Activated T-helper 1 cell treated with Interleukin-2 at 50 U/mL for 16 hours (primary cell): ENCODE measurements around the gene NPIPB4.
A peak's percentile ranks its signal among the peaks of the same experiment; 100 is the strongest.
"Not testable (repeated sequence)": the region's sequence is repeated elsewhere in the genome, so short reads cannot be mapped to it uniquely, and the experiment has no call there.

Experiments
- DNase-seq: peaks from one replicate; pipeline ENCODE4 v3.0.0-alpha.2; 2020; ENCODE audit warnings: low read depth

The NPIPB4 gene

GRCh38 chr16:21857656-21858055, at the start of gene NPIPB4:
Gene NPIPB4 (minus strand): TSS chr16:21857756. CDS start chr16:21857378, 378 bp downstream.
- not testable (repeated sequence) for DNase-seq

- DNase-seq: not testable (repeated sequence)
These were observed 41.4 kb upstream of the NPIPB4 start for GRCh38 chr16:21898998-21899397.

- DNase-seq: peak; percentile 10
These were observed 24.4 kb upstream of the NPIPB4 start for GRCh38 chr16:21881988-21882387.

- not testable (repeated sequence) for DNase-seq
These were observed 20.4 kb downstream of the NPIPB4 start for GRCh38 chr16:21837186-21837585.

GRCh38 chr16:21836334-21836733, 21.2 kb downstream of the NPIPB4 start:
- not testable (repeated sequence) for DNase-seq

GRCh38 chr16:21835747-21836146, 21.8 kb downstream of the NPIPB4 start:
- not testable (repeated sequence) for DNase-seq

GRCh38 chr16:21834211-21834610, 23.3 kb downstream of the NPIPB4 start:
- DNase-seq: not testable (repeated sequence)

GRCh38 chr16:21829929-21830328, 27.6 kb downstream of the NPIPB4 start:
- not testable (repeated sequence) for DNase-seq

GRCh38 chr16:21826067-21826706, 31.4 kb downstream of the NPIPB4 start:
- not testable (repeated sequence) for DNase-seq

- DNase-seq: not testable (repeated sequence)
These were observed 32.0 kb downstream of the NPIPB4 start for GRCh38 chr16:21825526-21825925.

- DNase-seq: not testable (repeated sequence)
These were observed 34.3 kb downstream of the NPIPB4 start for GRCh38 chr16:21823258-21823657.

GRCh38 chr16:21820908-21821465, 36.6 kb downstream of the NPIPB4 start:
- DNase-seq: not testable (repeated sequence)

GRCh38 chr16:21820028-21820907, 37.3 kb downstream of the NPIPB4 start:
- DNase-seq: peak; percentile 54

- not testable (repeated sequence) for DNase-seq
These were observed 37.9 kb downstream of the NPIPB4 start for GRCh38 chr16:21819617-21820016.

- DNase-seq: not testable (repeated sequence)
These were observed 40.5 kb downstream of the NPIPB4 start for GRCh38 chr16:21817012-21817411.

GRCh38 chr16:21815694-21816093, 41.9 kb downstream of the NPIPB4 start:
- not testable (repeated sequence) for DNase-seq

GRCh38 chr16:21802375-21802663, 55.2 kb downstream of the NPIPB4 start:
- DNase-seq: not testable (repeated sequence)

GRCh38 chr16:21801538-21802374, 55.8 kb downstream of the NPIPB4 start:
- DNase-seq: not testable (repeated sequence)

GRCh38 chr16:21798601-21799000, 59.0 kb downstream of the NPIPB4 start:
- not testable (repeated sequence) for DNase-seq

- DNase-seq: not testable (repeated sequence)
These were observed 64.2 kb downstream of the NPIPB4 start for GRCh38 chr16:21793310-21793709.

- not testable (repeated sequence) for DNase-seq
These were observed 67.0 kb downstream of the NPIPB4 start for GRCh38 chr16:21790506-21790905.
